Measurements from ENCODE around the gene CFAP70. TPM values are rescaled to one million over a fixed set of nuclear protein-coding genes. Genes with fewer than 3 reads are reported as not detected.
"Not testable (repeated sequence)": the region's sequence is repeated elsewhere in the genome, so short reads cannot be mapped to it uniquely, and the experiment has no call there.

CFAP70 gene
- total RNA-seq, 1 donor from 2014 or later, result 0.86 TPM

DNA sequence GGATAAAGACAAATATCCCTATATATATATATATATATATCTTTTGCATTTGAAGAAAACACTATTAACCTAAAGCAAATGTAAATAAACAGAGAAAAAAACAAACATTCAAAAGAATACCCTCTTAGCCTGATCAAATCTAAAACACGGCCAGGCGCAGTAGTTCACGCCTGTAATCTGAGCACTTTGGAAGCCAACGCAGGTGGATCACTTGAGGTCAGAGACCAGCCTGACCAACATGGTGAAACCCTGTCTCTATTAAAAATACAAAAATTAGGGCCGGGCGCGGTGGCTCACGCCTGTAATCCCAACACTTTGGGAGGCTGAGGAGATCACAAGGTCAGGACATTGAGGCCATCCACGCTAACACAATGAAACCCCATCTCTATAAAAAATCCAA is 46.0 kb upstream of the CFAP70 start:
- Mint-ChIP-seq H3K27ac (ENCODE audit: unreplicated experiment) (no peak overlapping the region), H3K36me3 (ENCODE audit: unreplicated experiment) (peaks cover 8% of the 10 kb centered on the region), H3K27me3 (ENCODE audit: unreplicated experiment) (no peaks in the 10 kb centered on the region), H3K4me1 (ENCODE audit: unreplicated experiment) (peaks cover 7% of the 10 kb centered on the region), H3K4me3 (ENCODE audit: unreplicated experiment) (no peak overlapping the region), H3K9me3 (ENCODE audit: unreplicated experiment) (no peaks in the 10 kb centered on the region)
- DNase-seq (ENCODE audit: extremely low spot score, unreplicated experiment), result no peak
- no peak for TF ChIP-seq CTCF (IDR thresholded peaks at IDR 0.05)

GRCh38 chr10:73401636-73402035 is 43.0 kb upstream of the CFAP70 start:
- H3K4me3 Mint-ChIP-seq (ENCODE audit: unreplicated experiment), result no peak overlapping the region
- no peak overlapping the region for H3K27ac Mint-ChIP-seq (ENCODE audit: unreplicated experiment)
- H3K4me1 Mint-ChIP-seq (ENCODE audit: unreplicated experiment), result no peaks in the 10 kb centered on the region
- no peak for DNase-seq (ENCODE audit: extremely low spot score, unreplicated experiment)
- TF ChIP-seq CTCF (IDR thresholded peaks at IDR 0.05), result no peak
- no peaks in the 10 kb centered on the region for H3K9me3 Mint-ChIP-seq (ENCODE audit: unreplicated experiment)
- no peaks in the 10 kb centered on the region for H3K27me3 Mint-ChIP-seq (ENCODE audit: unreplicated experiment)
- peaks cover 18% of the 10 kb centered on the region for H3K36me3 Mint-ChIP-seq (ENCODE audit: unreplicated experiment)

DNA sequence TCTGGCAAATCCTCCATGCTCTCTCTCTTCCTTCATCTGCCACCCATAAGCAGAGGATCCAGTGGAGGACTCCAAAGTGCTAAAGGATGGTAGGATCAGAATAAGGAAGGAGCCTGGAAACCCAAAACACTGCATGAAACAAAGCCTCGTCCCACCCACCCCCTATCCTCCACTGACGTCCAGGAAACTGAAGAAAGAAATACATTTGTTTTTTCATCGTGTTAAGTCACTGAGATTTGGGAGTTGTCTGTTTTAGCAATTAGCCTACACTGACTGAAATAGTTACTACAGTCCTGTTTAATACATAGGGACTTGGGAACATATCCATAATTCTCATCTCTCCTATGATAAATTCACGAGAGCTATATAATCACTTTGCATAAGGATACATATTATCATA is 40.4 kb upstream of the CFAP70 start:
- no peak for TF ChIP-seq CTCF (IDR thresholded peaks at IDR 0.05)
- no peaks in the 10 kb centered on the region for H3K27me3 Mint-ChIP-seq (ENCODE audit: unreplicated experiment)

GRCh38 chr10:73398024-73398423 is 39.4 kb upstream of the CFAP70 start:
- Mint-ChIP-seq H3K4me3 (ENCODE audit: unreplicated experiment) (no peak overlapping the region), H3K36me3 (ENCODE audit: unreplicated experiment) (peaks cover 32% of the 10 kb centered on the region), H3K4me1 (ENCODE audit: unreplicated experiment) (no peaks in the 10 kb centered on the region), H3K27me3 (ENCODE audit: unreplicated experiment) (no peaks in the 10 kb centered on the region), H3K27ac (ENCODE audit: unreplicated experiment) (no peak overlapping the region), H3K9me3 (ENCODE audit: unreplicated experiment) (no peaks in the 10 kb centered on the region)
- no peak for DNase-seq (ENCODE audit: extremely low spot score, unreplicated experiment)
- peak; percentile 16 for TF ChIP-seq CTCF (IDR thresholded peaks at IDR 0.05)

More for the DNA sequence above, 40.4 kb upstream of the CFAP70 start:
- Mint-ChIP-seq H3K4me1 (ENCODE audit: unreplicated experiment) (no peaks in the 10 kb centered on the region), H3K27ac (ENCODE audit: unreplicated experiment) (no peak overlapping the region), H3K36me3 (ENCODE audit: unreplicated experiment) (peaks cover 28% of the 10 kb centered on the region), H3K9me3 (ENCODE audit: unreplicated experiment) (no peaks in the 10 kb centered on the region), H3K4me3 (ENCODE audit: unreplicated experiment) (no peak overlapping the region)
- no peak for DNase-seq (ENCODE audit: extremely low spot score, unreplicated experiment)

DNA sequence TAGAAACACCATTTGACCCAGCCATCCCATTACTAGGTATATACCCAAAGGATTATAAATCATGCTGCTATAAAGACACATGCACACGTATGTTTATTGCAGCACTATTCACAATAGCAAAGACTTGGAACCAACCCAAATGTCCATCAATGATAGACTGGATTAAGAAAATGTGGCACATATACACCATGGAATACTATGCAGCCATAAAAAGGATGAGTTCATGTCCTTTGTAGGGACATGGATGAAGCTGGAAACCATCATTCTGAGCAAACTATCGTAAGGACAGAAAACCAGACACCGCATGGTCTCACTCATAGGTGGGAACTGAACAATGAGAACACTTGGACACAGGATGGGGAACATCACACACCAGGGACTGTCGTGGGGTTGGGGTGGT is 35.7 kb upstream of the CFAP70 start:
- H3K27ac Mint-ChIP-seq (ENCODE audit: unreplicated experiment); H3K4me1 Mint-ChIP-seq (ENCODE audit: unreplicated experiment): not testable (repeated sequence)

DNA sequence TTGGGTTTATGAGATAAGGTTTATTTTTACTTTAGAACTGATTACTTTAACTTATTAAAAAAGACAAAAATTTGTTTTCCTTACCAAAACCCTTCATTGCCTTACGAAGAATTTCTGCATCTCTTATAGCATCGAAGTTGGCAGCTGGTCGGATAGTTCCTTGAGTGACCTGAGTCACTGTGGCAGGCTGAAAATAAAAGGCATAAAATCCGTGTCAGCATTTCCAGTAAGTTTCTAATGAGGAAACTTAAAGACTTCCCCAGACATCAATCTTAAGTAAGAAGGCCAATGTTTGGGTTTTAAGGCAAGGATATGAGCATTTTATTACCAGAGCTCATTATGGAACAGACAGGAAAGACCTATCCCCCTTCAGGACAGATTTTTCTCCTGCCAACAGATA is 29.6 kb upstream of the CFAP70 start:
- H3K27me3 Mint-ChIP-seq (ENCODE audit: unreplicated experiment), result no peaks in the 10 kb centered on the region
- no peak for DNase-seq (ENCODE audit: extremely low spot score, unreplicated experiment)
- H3K36me3 Mint-ChIP-seq (ENCODE audit: unreplicated experiment), result peaks cover 50% of the 10 kb centered on the region
- no peak overlapping the region for H3K27ac Mint-ChIP-seq (ENCODE audit: unreplicated experiment)
- H3K9me3 Mint-ChIP-seq (ENCODE audit: unreplicated experiment), result no peaks in the 10 kb centered on the region
- H3K4me1 Mint-ChIP-seq (ENCODE audit: unreplicated experiment), result no peaks in the 10 kb centered on the region
- H3K4me3 Mint-ChIP-seq (ENCODE audit: unreplicated experiment), result no peak overlapping the region
- no peak for TF ChIP-seq CTCF (IDR thresholded peaks at IDR 0.05)

More for the DNA sequence above, 35.7 kb upstream of the CFAP70 start:
- not testable (repeated sequence) for H3K4me3 Mint-ChIP-seq (ENCODE audit: unreplicated experiment); DNase-seq (ENCODE audit: extremely low spot score, unreplicated experiment); H3K27me3 Mint-ChIP-seq (ENCODE audit: unreplicated experiment); H3K9me3 Mint-ChIP-seq (ENCODE audit: unreplicated experiment)
- peaks cover 49% of the 10 kb centered on the region for H3K36me3 Mint-ChIP-seq (ENCODE audit: unreplicated experiment)

All from osteocyte (in vitro differentiated cells).